ENCODE results near the gene IGFN1. TPM values are rescaled to one million over a fixed set of nuclear protein-coding genes. Genes with fewer than 3 reads are reported as not detected.
A peak's percentile ranks its signal among the peaks of the same experiment; 100 is the strongest.

IGFN1 gene
- polyA plus RNA-seq, 1 of the 3 experiments (the other 2 are of a cell fraction), result 0.18 TPM

DNA sequence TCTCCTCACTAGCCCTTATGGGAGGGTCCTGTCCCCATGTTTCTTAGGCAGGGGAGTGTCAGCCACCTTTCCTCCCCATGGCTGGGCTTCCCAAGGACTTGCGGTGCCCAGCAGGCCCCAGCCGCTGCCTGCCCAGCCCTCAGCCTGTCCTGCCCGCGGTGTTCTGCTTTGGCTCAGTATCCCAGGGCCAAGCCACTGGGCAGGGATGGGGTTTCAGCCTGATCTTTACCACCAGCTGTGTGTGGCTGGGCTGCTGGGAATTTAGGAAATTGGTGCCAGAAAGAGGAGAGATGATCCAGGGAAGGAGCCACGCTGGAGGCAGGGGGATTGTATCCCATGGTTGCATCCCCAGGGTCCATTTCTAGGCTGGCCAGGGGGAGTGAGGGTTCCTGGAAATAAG lies 6.9 kb upstream of the IGFN1 start:
- Histone ChIP-seq H3K4me2 (no peak overlapping the region), H3K79me2 (ENCODE audit: insufficient read depth) (no peaks in the 10 kb centered on the region), H3K9ac (no peak overlapping the region), H4K20me1 (ENCODE audit: insufficient read depth) (no peaks in the 10 kb centered on the region), H3K4me1 (ENCODE audit: control insufficient read depth in 1 of 2, insufficient read depth in 2 of 2, low read depth in 1 of 2, low read length in 1 of 2) (peaks cover 10 to 16% of the 10 kb centered on the region in 2 experiments; a peak in 3 of 4 replicates), H3K9me2 (no peaks in the 10 kb centered on the region), H3K27me3 (ENCODE audit: insufficient read depth) (no peaks in the 10 kb centered on the region), H3F3A (replicated peaks; ENCODE audit: insufficient read depth) (no peaks in the 10 kb centered on the region), H2AFZ (ENCODE audit: low read depth) (no peak overlapping the region), H3K27ac (ENCODE audit: low read depth in 2 of 2, low read length in 1 of 2) (peak overlapping the region in 1 of 2 experiments; percentile 2; a peak in 1 of 4 replicates), H3K4me3 (ENCODE audit: low read depth in 2 of 2, low read length in 1 of 2) (no peak overlapping the region), H3K9me3 (no peaks in the 10 kb centered on the region), H3K36me3 (replicated peaks in 1 of 2; ENCODE audit: control insufficient read depth in 1 of 2, insufficient read depth in 2 of 2, low read length in 1 of 2) (no peaks in the 10 kb centered on the region)
- ChIA-PET POLR2A (no interaction called here), CTCF (interaction anchor here (1.0 to 3.1 kb wide), 8 partner anchors 10 to 212 kb away, joined by 3 to 26 read pairs (median 5); no protein-coding TSS in a partner anchor)
- TF ChIP-seq, protein P1, sequence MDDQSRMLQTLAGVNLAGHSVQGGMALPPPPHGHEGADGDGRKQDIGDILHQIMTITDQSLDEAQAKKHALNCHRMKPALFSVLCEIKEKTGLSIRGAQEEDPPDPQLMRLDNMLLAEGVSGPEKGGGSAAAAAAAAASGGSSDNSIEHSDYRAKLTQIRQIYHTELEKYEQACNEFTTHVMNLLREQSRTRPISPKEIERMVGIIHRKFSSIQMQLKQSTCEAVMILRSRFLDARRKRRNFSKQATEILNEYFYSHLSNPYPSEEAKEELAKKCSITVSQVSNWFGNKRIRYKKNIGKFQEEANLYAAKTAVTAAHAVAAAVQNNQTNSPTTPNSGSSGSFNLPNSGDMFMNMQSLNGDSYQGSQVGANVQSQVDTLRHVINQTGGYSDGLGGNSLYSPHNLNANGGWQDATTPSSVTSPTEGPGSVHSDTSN (IDR thresholded peaks at IDR 0.05), result no peak
- TF ChIP-seq CHD2 (IDR thresholded peaks at IDR 0.05; ENCODE audit: low read length, partially characterized antibody) (no peak), POLR2AphosphoS5 (IDR thresholded peaks at IDR 0.05; ENCODE audit: low read depth, low read length) (no peak), ELF1 (IDR thresholded peaks at IDR 0.05) (no peak), GABPA (IDR thresholded peaks at IDR 0.05; ENCODE audit: low read depth) (no peak), RFX5 (IDR thresholded peaks at IDR 0.05; ENCODE audit: low read length) (no peak), MXI1 (IDR thresholded peaks at IDR 0.05; ENCODE audit: low read depth, low read length) (no peak)
- TF ChIP-seq, protein P2, sequence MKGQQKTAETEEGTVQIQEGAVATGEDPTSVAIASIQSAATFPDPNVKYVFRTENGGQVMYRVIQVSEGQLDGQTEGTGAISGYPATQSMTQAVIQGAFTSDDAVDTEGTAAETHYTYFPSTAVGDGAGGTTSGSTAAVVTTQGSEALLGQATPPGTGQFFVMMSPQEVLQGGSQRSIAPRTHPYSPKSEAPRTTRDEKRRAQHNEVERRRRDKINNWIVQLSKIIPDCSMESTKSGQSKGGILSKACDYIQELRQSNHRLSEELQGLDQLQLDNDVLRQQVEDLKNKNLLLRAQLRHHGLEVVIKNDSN (IDR thresholded peaks at IDR 0.05; ENCODE audit: borderline replicate concordance, low read depth), result no peak
- TF ChIP-seq, protein P3, sequence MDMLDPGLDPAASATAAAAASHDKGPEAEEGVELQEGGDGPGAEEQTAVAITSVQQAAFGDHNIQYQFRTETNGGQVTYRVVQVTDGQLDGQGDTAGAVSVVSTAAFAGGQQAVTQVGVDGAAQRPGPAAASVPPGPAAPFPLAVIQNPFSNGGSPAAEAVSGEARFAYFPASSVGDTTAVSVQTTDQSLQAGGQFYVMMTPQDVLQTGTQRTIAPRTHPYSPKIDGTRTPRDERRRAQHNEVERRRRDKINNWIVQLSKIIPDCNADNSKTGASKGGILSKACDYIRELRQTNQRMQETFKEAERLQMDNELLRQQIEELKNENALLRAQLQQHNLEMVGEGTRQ (IDR thresholded peaks at IDR 0.05; ENCODE audit: borderline replicate concordance, low read depth, low read length), result no peak
- 44% methylated on average over 1 of the region's 5 CpGs for WGBS (ENCODE audit: low lambda C conversion rate)
- no peak for DNase-seq

DNA sequence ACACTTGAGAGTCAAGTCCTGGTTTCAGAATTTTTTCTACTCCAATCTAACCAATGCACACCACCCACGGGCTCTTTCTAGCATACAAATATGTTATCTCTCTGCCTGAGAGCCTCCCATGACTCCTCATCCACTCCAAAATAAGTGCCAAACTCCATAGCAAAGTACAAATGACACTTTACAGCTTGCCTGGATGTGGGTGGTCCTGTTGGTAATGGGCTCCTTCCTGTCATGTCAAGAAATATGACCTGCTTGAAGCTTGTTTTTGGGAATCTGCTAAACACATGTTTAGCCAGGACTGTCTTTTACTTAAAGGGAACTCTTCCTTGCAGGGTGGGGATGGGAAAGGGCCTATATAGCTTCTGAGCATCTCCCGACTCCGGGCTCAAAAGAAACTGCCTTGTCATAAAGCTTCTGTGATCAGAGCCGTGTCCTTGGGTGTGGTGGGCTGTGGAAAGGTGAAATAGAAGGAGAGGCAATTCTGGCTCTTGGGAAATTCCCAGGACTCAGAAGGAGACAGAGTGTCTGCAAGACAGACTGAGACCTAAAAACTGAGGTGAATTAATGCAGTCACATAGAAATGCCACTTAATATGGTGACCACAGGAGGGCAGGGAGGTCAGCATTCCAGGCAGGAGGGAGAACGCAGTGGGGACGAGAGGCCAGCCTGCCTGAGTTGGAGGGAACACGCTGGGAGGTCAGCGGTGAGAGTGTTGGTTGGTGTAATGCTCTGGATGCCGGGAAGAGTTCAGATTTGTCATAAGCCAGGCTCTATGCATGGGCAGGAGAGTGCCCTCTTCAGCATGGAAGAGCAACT lies 6.1 kb upstream of the IGFN1 start:
- H3K36me3 ChIP-seq (replicated peaks in 1 of 2; ENCODE audit: control insufficient read depth in 1 of 2, insufficient read depth in 2 of 2, low read length in 1 of 2), result no peaks in the 10 kb centered on the region
- POLR2A ChIA-PET, result no interaction called here
- peak overlapping the region; percentile 36; the same call in 1 of the 2 replicates for H2AFZ ChIP-seq (ENCODE audit: low read depth)
- no peaks in the 10 kb centered on the region for H3K79me2 ChIP-seq (ENCODE audit: insufficient read depth)
- peak; percentile 77 for DNase-seq
- H3K4me1 ChIP-seq (ENCODE audit: control insufficient read depth in 1 of 2, insufficient read depth in 2 of 2, low read depth in 1 of 2, low read length in 1 of 2), result peaks cover 10 to 16% of the 10 kb centered on the region in 2 experiments; a peak in 3 of 4 replicates
- no peak overlapping the region for H3K9ac ChIP-seq
- no peaks in the 10 kb centered on the region for H3F3A ChIP-seq (replicated peaks; ENCODE audit: insufficient read depth)
- CTCF ChIA-PET, result interaction anchor here (0.8 to 3.1 kb wide), 12 partner anchors 9 to 212 kb away, joined by 3 to 26 read pairs (median 5); no protein-coding TSS in a partner anchor
- peak overlapping the region; percentile 2 to 19; a peak in 3 of 4 replicates for H3K27ac ChIP-seq (ENCODE audit: low read depth in 2 of 2, low read length in 1 of 2)
- H3K4me3 ChIP-seq (ENCODE audit: low read depth in 2 of 2, low read length in 1 of 2), result no peak overlapping the region
- 42% methylated on average over 9 of the region's 9 CpGs for WGBS (ENCODE audit: low lambda C conversion rate)
- no peaks in the 10 kb centered on the region for H3K9me2 ChIP-seq
- no peak overlapping the region for H3K4me2 ChIP-seq
- no peaks in the 10 kb centered on the region for H3K9me3 ChIP-seq
- H3K27me3 ChIP-seq (ENCODE audit: insufficient read depth), result no peaks in the 10 kb centered on the region
- no peaks in the 10 kb centered on the region for H4K20me1 ChIP-seq (ENCODE audit: insufficient read depth)
- TF ChIP-seq, protein P4, sequence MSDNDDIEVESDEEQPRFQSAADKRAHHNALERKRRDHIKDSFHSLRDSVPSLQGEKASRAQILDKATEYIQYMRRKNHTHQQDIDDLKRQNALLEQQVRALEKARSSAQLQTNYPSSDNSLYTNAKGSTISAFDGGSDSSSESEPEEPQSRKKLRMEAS (IDR thresholded peaks at IDR 0.05; ENCODE audit: low read depth), result peak; percentile 43; the same call in 1 of the 2 replicates
- TF ChIP-seq SIN3A (IDR thresholded peaks at IDR 0.05; ENCODE audit: borderline replicate concordance, low read depth, low read length), result no peak
- TF ChIP-seq, protein P5, sequence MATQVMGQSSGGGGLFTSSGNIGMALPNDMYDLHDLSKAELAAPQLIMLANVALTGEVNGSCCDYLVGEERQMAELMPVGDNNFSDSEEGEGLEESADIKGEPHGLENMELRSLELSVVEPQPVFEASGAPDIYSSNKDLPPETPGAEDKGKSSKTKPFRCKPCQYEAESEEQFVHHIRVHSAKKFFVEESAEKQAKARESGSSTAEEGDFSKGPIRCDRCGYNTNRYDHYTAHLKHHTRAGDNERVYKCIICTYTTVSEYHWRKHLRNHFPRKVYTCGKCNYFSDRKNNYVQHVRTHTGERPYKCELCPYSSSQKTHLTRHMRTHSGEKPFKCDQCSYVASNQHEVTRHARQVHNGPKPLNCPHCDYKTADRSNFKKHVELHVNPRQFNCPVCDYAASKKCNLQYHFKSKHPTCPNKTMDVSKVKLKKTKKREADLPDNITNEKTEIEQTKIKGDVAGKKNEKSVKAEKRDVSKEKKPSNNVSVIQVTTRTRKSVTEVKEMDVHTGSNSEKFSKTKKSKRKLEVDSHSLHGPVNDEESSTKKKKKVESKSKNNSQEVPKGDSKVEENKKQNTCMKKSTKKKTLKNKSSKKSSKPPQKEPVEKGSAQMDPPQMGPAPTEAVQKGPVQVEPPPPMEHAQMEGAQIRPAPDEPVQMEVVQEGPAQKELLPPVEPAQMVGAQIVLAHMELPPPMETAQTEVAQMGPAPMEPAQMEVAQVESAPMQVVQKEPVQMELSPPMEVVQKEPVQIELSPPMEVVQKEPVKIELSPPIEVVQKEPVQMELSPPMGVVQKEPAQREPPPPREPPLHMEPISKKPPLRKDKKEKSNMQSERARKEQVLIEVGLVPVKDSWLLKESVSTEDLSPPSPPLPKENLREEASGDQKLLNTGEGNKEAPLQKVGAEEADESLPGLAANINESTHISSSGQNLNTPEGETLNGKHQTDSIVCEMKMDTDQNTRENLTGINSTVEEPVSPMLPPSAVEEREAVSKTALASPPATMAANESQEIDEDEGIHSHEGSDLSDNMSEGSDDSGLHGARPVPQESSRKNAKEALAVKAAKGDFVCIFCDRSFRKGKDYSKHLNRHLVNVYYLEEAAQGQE (IDR thresholded peaks at IDR 0.05; ENCODE audit: low read depth, low read length), result no peak
- no peak for TF ChIP-seq NFIC (IDR thresholded peaks at IDR 0.05; ENCODE audit: borderline replicate concordance)
- TF ChIP-seq, protein P6, sequence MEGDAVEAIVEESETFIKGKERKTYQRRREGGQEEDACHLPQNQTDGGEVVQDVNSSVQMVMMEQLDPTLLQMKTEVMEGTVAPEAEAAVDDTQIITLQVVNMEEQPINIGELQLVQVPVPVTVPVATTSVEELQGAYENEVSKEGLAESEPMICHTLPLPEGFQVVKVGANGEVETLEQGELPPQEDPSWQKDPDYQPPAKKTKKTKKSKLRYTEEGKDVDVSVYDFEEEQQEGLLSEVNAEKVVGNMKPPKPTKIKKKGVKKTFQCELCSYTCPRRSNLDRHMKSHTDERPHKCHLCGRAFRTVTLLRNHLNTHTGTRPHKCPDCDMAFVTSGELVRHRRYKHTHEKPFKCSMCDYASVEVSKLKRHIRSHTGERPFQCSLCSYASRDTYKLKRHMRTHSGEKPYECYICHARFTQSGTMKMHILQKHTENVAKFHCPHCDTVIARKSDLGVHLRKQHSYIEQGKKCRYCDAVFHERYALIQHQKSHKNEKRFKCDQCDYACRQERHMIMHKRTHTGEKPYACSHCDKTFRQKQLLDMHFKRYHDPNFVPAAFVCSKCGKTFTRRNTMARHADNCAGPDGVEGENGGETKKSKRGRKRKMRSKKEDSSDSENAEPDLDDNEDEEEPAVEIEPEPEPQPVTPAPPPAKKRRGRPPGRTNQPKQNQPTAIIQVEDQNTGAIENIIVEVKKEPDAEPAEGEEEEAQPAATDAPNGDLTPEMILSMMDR (IDR thresholded peaks at IDR 0.05), result peak; percentile 73
- no peak for TF ChIP-seq TEAD4 (IDR thresholded peaks at IDR 0.05; ENCODE audit: borderline replicate concordance, insufficient read depth)
- TF ChIP-seq RFX5 (IDR thresholded peaks at IDR 0.05; ENCODE audit: low read length), result no peak
- no peak for TF ChIP-seq YY1 (IDR thresholded peaks at IDR 0.05; ENCODE audit: low read depth)
- TF ChIP-seq RXRA (IDR thresholded peaks at IDR 0.05; ENCODE audit: borderline replicate concordance, low read depth), result no peak
